ENCODE results near the gene BRCA2.

GRCh38 chr13:32317716-32318465 is 2.6 kb downstream of the BRCA2 start:
- TF ChIP-seq, protein P1, sequence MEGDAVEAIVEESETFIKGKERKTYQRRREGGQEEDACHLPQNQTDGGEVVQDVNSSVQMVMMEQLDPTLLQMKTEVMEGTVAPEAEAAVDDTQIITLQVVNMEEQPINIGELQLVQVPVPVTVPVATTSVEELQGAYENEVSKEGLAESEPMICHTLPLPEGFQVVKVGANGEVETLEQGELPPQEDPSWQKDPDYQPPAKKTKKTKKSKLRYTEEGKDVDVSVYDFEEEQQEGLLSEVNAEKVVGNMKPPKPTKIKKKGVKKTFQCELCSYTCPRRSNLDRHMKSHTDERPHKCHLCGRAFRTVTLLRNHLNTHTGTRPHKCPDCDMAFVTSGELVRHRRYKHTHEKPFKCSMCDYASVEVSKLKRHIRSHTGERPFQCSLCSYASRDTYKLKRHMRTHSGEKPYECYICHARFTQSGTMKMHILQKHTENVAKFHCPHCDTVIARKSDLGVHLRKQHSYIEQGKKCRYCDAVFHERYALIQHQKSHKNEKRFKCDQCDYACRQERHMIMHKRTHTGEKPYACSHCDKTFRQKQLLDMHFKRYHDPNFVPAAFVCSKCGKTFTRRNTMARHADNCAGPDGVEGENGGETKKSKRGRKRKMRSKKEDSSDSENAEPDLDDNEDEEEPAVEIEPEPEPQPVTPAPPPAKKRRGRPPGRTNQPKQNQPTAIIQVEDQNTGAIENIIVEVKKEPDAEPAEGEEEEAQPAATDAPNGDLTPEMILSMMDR (IDR thresholded peaks at IDR 0.05), result no peak
- no peak for TF ChIP-seq POLR2A (IDR thresholded peaks at IDR 0.05)

All from esophagus squamous epithelium (tissue), 4 donors.